Astrocyte (in vitro differentiated cells and primary cell): ENCODE measurements around the gene SWT1. TPM values are rescaled to one million over a fixed set of nuclear protein-coding genes. Genes with fewer than 3 reads are reported as not detected.
"Not testable (repeated sequence)": the region's sequence is repeated elsewhere in the genome, so short reads cannot be mapped to it uniquely, and the experiment has no call there.

Source experiments
- DNase-seq: peaks from one replicate; pipeline ENCODE4 v3.0.0-alpha.2; 2010; ENCODE audit warnings: low read depth
- FAIRE-seq: peaks from 2 replicates; lab custom pipeline; 2011; peaks lifted over from hg19 to GRCh38; lab: Jason Lieb, UNC
- H2AFZ ChIP-seq: 2 replicates; pipeline ENCODE4 v1.6.0; 2012; ENCODE audit warnings: low read depth, low read length, inconsistent platforms
- H3K27ac ChIP-seq: 2 replicates; pipeline ENCODE4 v1.5.1; 2011; ENCODE audit warnings: low read depth, low read length, inconsistent platforms
- H3K27me3 ChIP-seq: 2 replicates; pipeline ENCODE4 v1.6.0; 2011; ENCODE audit warnings: low read length, inconsistent platforms; ENCODE audit not compliant: insufficient read depth
- H3K36me3 ChIP-seq: 2 replicates; pipeline ENCODE4 v1.5.1; 2011; ENCODE audit warnings: low read length, inconsistent platforms; ENCODE audit not compliant: insufficient read depth
- H3K4me1 ChIP-seq: 2 replicates; pipeline ENCODE4 v1.5.1; 2011; ENCODE audit warnings: low read length, inconsistent platforms; ENCODE audit not compliant: insufficient read depth
- H3K4me2 ChIP-seq: 2 replicates; pipeline ENCODE4 v1.6.0; 2012; ENCODE audit warnings: low read length, inconsistent platforms
- H3K4me3 ChIP-seq: 2 replicates; pipeline ENCODE4 v1.5.1; 2011; ENCODE audit warnings: low read depth, mild to moderate bottlenecking, low read length, inconsistent platforms; ENCODE audit not compliant: insufficient read depth
- H3K79me2 ChIP-seq: 2 replicates; pipeline ENCODE4 v1.6.0; 2012; ENCODE audit warnings: mild to moderate bottlenecking, low read length, inconsistent platforms; ENCODE audit not compliant: insufficient read depth
- H3K9ac ChIP-seq: 2 replicates; pipeline ENCODE4 v1.6.0; 2012; ENCODE audit warnings: mild to moderate bottlenecking, low read length, inconsistent platforms
- H3K9me3 ChIP-seq: 2 replicates; pipeline ENCODE4 v1.5.1; 2012; ENCODE audit warnings: low read depth, mild to moderate bottlenecking, low read length, inconsistent platforms; ENCODE audit not compliant: insufficient read depth
- H4K20me1 ChIP-seq: 2 replicates; pipeline ENCODE4 v1.6.0; 2012; ENCODE audit warnings: low read length, inconsistent platforms; ENCODE audit not compliant: insufficient read depth
- H3K27ac Mint-ChIP-seq: one replicate; pipeline ENCODE4 v1.8.0; 2021; ENCODE audit warnings: mild to moderate bottlenecking, mixed read lengths; ENCODE audit not compliant: unreplicated experiment
- H3K27me3 Mint-ChIP-seq: one replicate; pipeline ENCODE4 v1.8.0; 2021; ENCODE audit warnings: low read depth, mixed read lengths; ENCODE audit not compliant: unreplicated experiment
- H3K36me3 Mint-ChIP-seq: one replicate; pipeline ENCODE4 v1.8.0; 2021; ENCODE audit warnings: low read depth, mixed read lengths; ENCODE audit not compliant: unreplicated experiment
- H3K4me1 Mint-ChIP-seq: one replicate; pipeline ENCODE4 v1.8.0; 2021; ENCODE audit warnings: low read depth, mixed read lengths; ENCODE audit not compliant: unreplicated experiment
- H3K4me3 Mint-ChIP-seq: one replicate; pipeline ENCODE4 v1.8.0; 2021; ENCODE audit warnings: mild to moderate bottlenecking, moderate library complexity, mixed read lengths; ENCODE audit not compliant: unreplicated experiment
- H3K9me3 Mint-ChIP-seq: one replicate; pipeline ENCODE4 v1.8.0; 2021; ENCODE audit warnings: mild to moderate bottlenecking, mixed read lengths; ENCODE audit not compliant: unreplicated experiment
- CTCF ChIP-seq: IDR thresholded peaks from 2 replicates; pipeline ENCODE4 v1.5.1; 2011; ENCODE audit warnings: low read depth, mild to moderate bottlenecking, inconsistent platforms, low read length, moderate library complexity; ENCODE audit not compliant: insufficient read depth
- EZH2 ChIP-seq: IDR thresholded peaks from 2 replicates; pipeline ENCODE4 v1.6.1; 2012; ENCODE audit warnings: mild to moderate bottlenecking, low read length, inconsistent platforms; ENCODE audit not compliant: insufficient read depth
- total RNA-seq: library from RNA; stranded (reverse); gene quantifications from 2 replicates; pipeline ENCODE4 v1.2.1, GENCODE V29; 2021

SWT1 gene
- total RNA-seq, 1 donor from 2014 or later = 5.4 TPM

- TF ChIP-seq EZH2 = no peak
- TF ChIP-seq CTCF = no peak
- H3K36me3 Mint-ChIP-seq = peaks cover 17% of the 10 kb centered on the region
- Histone ChIP-seq H3K9me3 (no peaks in the 10 kb centered on the region), H3K27me3 (no peaks in the 10 kb centered on the region), H3K4me3 (no peak overlapping the region), H4K20me1 (no peaks in the 10 kb centered on the region), H3K9ac (no peak overlapping the region), H3K4me2 (no peak overlapping the region), H3K4me1 (no peaks in the 10 kb centered on the region), H2AFZ (no peak overlapping the region), H3K27ac (no peak overlapping the region), H3K79me2 (no peaks in the 10 kb centered on the region), H3K36me3 (no peaks in the 10 kb centered on the region)
- no peak overlapping the region for H3K4me3 Mint-ChIP-seq
- H3K4me1 Mint-ChIP-seq = no peaks in the 10 kb centered on the region
- H3K9me3 Mint-ChIP-seq = peaks cover 16% of the 10 kb centered on the region
- no peak for FAIRE-seq
- no peak for DNase-seq
- H3K27ac Mint-ChIP-seq = no peak overlapping the region
- no peaks in the 10 kb centered on the region for H3K27me3 Mint-ChIP-seq
Measured at GRCh38 chr1:185193756-185194155, 36.8 kb downstream of the SWT1 start.

- H3K27ac ChIP-seq, H3K36me3 ChIP-seq, H3K27ac Mint-ChIP-seq, H4K20me1 ChIP-seq, H3K79me2 ChIP-seq, H2AFZ ChIP-seq, H3K9me3 ChIP-seq, H3K27me3 Mint-ChIP-seq, H3K4me3 ChIP-seq, H3K9ac ChIP-seq, DNase-seq, FAIRE-seq, H3K4me2 ChIP-seq, H3K27me3 ChIP-seq, H3K4me3 Mint-ChIP-seq, H3K4me1 Mint-ChIP-seq, H3K4me1 ChIP-seq: not testable (repeated sequence)
- Mint-ChIP-seq H3K9me3 (peaks cover 20% of the 10 kb centered on the region), H3K36me3 (peaks cover 32% of the 10 kb centered on the region)
Measured at GRCh38 chr1:185198712-185199111, 41.7 kb downstream of the SWT1 start.

GRCh38 chr1:185200889-185201288 lies 43.9 kb downstream of the SWT1 start:
- no peaks in the 10 kb centered on the region for H3K4me1 Mint-ChIP-seq

More at GRCh38 chr1:185200889-185201288, 43.9 kb downstream of the SWT1 start:
- Histone ChIP-seq H4K20me1 (no peaks in the 10 kb centered on the region), H3K4me2 (no peak overlapping the region), H3K79me2 (no peaks in the 10 kb centered on the region), H3K27me3 (no peaks in the 10 kb centered on the region), H3K36me3 (no peaks in the 10 kb centered on the region), H3K9me3 (no peaks in the 10 kb centered on the region), H3K27ac (no peak overlapping the region), H3K4me3 (no peak overlapping the region), H2AFZ (no peak overlapping the region), H3K9ac (no peak overlapping the region), H3K4me1 (no peaks in the 10 kb centered on the region)
- no peak for TF ChIP-seq EZH2
- no peak for TF ChIP-seq CTCF
- no peak overlapping the region for H3K4me3 Mint-ChIP-seq
- H3K36me3 Mint-ChIP-seq = peaks cover 32% of the 10 kb centered on the region
- FAIRE-seq = no peak
- no peak for DNase-seq
- H3K27ac Mint-ChIP-seq = no peak overlapping the region
- peaks cover 18% of the 10 kb centered on the region for H3K9me3 Mint-ChIP-seq
- H3K27me3 Mint-ChIP-seq = no peaks in the 10 kb centered on the region
